Measurements from ENCODE around the gene EYS.

Gene EYS

DNA sequence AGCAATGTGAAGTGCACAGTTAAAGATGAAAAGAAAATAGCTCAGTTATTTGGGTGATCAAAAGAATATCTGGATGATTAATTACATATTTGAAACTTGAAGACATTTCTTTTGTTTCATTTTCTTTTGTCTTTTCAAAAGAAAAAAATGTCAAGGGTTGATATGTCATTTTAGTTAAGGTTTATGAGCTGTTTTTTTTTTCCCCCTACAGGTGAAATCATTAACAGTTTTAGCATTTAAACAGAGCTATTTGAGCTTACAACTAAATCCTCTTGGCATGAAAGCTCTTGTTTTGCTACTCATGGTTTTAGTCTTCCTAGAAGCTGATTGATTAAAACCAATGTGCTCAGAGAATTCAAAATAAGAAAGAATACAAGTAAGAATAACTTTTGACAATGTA lies 1184.2 kb downstream of the EYS start:
- no peaks in the 10 kb centered on the region for H3K4me1 ChIP-seq (ENCODE audit: control insufficient read depth in 1 of 2, insufficient read depth in 2 of 2, low read length in 2 of 2)
- H3K36me3 ChIP-seq (ENCODE audit: control insufficient read depth in 1 of 2, insufficient read depth in 2 of 2, low read length in 2 of 2): no peaks in the 10 kb centered on the region
- no peak overlapping the region for H3K9ac ChIP-seq (ENCODE audit: low read depth in 1 of 2, low read length in 2 of 2)
- no peak overlapping the region for H3K4me3 ChIP-seq (ENCODE audit: low read depth in 1 of 2, low read length in 2 of 2)
- H3K27me3 ChIP-seq (ENCODE audit: control insufficient read depth in 1 of 2, insufficient read depth in 2 of 2, low read length in 2 of 2): no peaks in the 10 kb centered on the region
- H3K27ac ChIP-seq (ENCODE audit: low read depth, low read length): no peak overlapping the region
- peaks cover 2% of the 10 kb centered on the region in 2 donors for H3K9me3 ChIP-seq (ENCODE audit: control insufficient read depth in 1 of 2, low read length in 2 of 2)

DNA sequence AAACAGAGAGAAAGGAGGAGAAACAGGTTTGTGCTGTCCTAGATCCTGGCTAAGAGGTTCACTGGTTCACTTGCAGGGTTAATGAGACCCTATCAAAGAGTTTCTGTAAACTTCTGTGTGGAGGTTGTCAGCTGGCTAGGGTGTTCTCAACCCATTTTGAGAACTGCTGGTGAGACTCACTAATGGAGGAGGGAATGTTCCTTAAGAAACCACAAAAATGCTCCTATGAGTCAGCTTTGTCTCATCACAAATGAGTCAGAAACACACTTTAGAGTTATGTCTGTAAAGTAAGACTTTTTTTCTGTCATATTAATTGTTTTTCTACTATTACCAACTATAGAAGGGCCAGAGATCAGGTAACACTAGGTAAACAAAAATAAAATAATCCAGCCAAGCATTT lies 1187.0 kb downstream of the EYS start:
- Histone ChIP-seq H3K9ac (ENCODE audit: low read depth in 1 of 2, low read length in 2 of 2) (no peak overlapping the region), H3K9me3 (ENCODE audit: control insufficient read depth in 1 of 2, low read length in 2 of 2) (peaks cover 2 to 4% of the 10 kb centered on the region in 2 donors), H3K36me3 (ENCODE audit: control insufficient read depth in 1 of 2, insufficient read depth in 2 of 2, low read length in 2 of 2) (no peaks in the 10 kb centered on the region), H3K27ac (ENCODE audit: low read depth, low read length) (no peak overlapping the region), H3K4me3 (ENCODE audit: low read depth in 1 of 2, low read length in 2 of 2) (no peak overlapping the region), H3K27me3 (ENCODE audit: control insufficient read depth in 1 of 2, insufficient read depth in 2 of 2, low read length in 2 of 2) (no peaks in the 10 kb centered on the region), H3K4me1 (ENCODE audit: control insufficient read depth in 1 of 2, insufficient read depth in 2 of 2, low read length in 2 of 2) (no peaks in the 10 kb centered on the region)

DNA sequence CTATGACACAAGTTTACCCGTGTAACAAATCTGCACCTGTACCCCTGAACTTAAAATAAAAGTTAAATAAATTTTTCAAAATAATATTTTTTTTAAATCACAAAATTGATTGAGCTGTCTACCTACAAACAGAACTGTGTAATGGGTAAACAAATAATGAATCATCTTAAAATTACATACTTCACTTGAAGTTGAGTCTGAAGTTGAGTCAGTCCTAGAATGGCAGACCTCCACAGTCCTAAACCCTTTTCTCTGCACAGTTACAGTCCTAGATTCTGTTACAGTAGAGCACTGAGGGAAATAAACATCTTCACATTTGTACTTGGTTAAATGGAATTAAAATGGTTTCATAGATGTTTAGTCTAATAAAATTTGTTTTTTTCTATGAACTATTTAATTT lies 1190.6 kb downstream of the EYS start:
- Histone ChIP-seq H3K36me3 (ENCODE audit: control insufficient read depth in 1 of 2, insufficient read depth in 2 of 2, low read length in 2 of 2) (no peaks in the 10 kb centered on the region), H3K27me3 (ENCODE audit: control insufficient read depth in 1 of 2, insufficient read depth in 2 of 2, low read length in 2 of 2) (no peaks in the 10 kb centered on the region), H3K4me1 (ENCODE audit: control insufficient read depth in 1 of 2, insufficient read depth in 2 of 2, low read length in 2 of 2) (no peaks in the 10 kb centered on the region), H3K9ac (ENCODE audit: low read depth in 1 of 2, low read length in 2 of 2) (no peak overlapping the region), H3K9me3 (ENCODE audit: control insufficient read depth in 1 of 2, low read length in 2 of 2) (peaks cover 0 to 4% of the 10 kb centered on the region in 2 donors), H3K4me3 (ENCODE audit: low read depth in 1 of 2, low read length in 2 of 2) (no peak overlapping the region), H3K27ac (ENCODE audit: low read depth, low read length) (no peak overlapping the region)

DNA sequence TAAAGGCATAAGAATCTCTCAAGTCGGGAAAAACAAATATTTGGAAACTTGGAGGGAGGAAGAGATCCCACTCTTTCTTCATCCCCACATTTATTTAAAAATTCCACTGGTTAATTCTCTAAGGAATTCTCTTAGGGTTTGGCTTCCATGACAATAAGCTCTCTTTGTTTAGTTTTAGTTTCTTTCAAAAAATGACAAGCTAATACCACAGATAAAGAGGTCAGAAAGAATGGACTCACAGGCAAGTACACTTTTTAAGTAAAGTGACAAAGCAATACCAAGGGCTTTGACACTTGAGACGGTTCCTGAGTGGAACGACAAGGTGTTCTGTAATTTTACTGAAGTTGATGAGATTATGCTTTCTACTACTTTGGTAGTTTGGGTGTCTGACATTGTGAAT lies 1199.4 kb downstream of the EYS start:
- Histone ChIP-seq H3K27ac (ENCODE audit: low read depth, low read length) (no peak overlapping the region), H3K36me3 (ENCODE audit: control insufficient read depth in 1 of 2, insufficient read depth in 2 of 2, low read length in 2 of 2) (no peaks in the 10 kb centered on the region), H3K9ac (ENCODE audit: low read depth in 1 of 2, low read length in 2 of 2) (no peak overlapping the region), H3K9me3 (ENCODE audit: control insufficient read depth in 1 of 2, low read length in 2 of 2) (peaks cover 0 to 6% of the 10 kb centered on the region in 2 donors), H3K27me3 (ENCODE audit: control insufficient read depth in 1 of 2, insufficient read depth in 2 of 2, low read length in 2 of 2) (no peaks in the 10 kb centered on the region), H3K4me1 (ENCODE audit: control insufficient read depth in 1 of 2, insufficient read depth in 2 of 2, low read length in 2 of 2) (no peaks in the 10 kb centered on the region), H3K4me3 (ENCODE audit: low read depth in 1 of 2, low read length in 2 of 2) (no peak overlapping the region)

DNA sequence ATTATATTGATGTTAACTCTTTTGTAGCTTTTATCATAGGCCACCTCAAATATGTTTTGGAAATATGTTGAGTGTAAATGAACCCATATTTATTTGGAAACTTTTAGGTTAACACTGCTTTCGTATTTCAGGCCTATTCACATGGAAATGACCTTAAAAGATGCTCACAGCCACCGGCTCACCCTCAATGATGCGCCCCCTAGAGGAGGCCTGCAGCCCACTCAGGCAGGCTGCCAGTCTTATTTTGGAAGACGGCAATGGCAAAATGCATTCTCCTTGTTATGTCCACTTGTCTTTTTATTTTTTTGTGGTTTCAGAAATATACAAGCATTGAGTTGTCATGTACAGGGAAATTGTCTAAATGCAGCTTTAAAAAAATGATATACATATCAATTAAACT lies 1201.7 kb downstream of the EYS start:
- Histone ChIP-seq H3K4me3 (ENCODE audit: low read depth in 1 of 2, low read length in 2 of 2) (no peak overlapping the region), H3K27me3 (ENCODE audit: control insufficient read depth in 1 of 2, insufficient read depth in 2 of 2, low read length in 2 of 2) (no peaks in the 10 kb centered on the region), H3K27ac (ENCODE audit: low read depth, low read length) (no peak overlapping the region), H3K9me3 (ENCODE audit: control insufficient read depth in 1 of 2, low read length in 2 of 2) (peaks cover 0 to 6% of the 10 kb centered on the region in 2 donors), H3K36me3 (ENCODE audit: control insufficient read depth in 1 of 2, insufficient read depth in 2 of 2, low read length in 2 of 2) (no peaks in the 10 kb centered on the region), H3K9ac (ENCODE audit: low read depth in 1 of 2, low read length in 2 of 2) (no peak overlapping the region), H3K4me1 (ENCODE audit: control insufficient read depth in 1 of 2, insufficient read depth in 2 of 2, low read length in 2 of 2) (no peaks in the 10 kb centered on the region)

GRCh38 chr6:64504503-64504902 lies 1202.5 kb downstream of the EYS start:
- H3K4me3 ChIP-seq (ENCODE audit: low read depth in 1 of 2, low read length in 2 of 2): no peak overlapping the region
- no peaks in the 10 kb centered on the region for H3K27me3 ChIP-seq (ENCODE audit: control insufficient read depth in 1 of 2, insufficient read depth in 2 of 2, low read length in 2 of 2)
- H3K9me3 ChIP-seq (ENCODE audit: control insufficient read depth in 1 of 2, low read length in 2 of 2): peaks cover 0 to 6% of the 10 kb centered on the region in 2 donors
- no peaks in the 10 kb centered on the region for H3K4me1 ChIP-seq (ENCODE audit: control insufficient read depth in 1 of 2, insufficient read depth in 2 of 2, low read length in 2 of 2)
- H3K27ac ChIP-seq (ENCODE audit: low read depth, low read length): no peak overlapping the region
- H3K9ac ChIP-seq (ENCODE audit: low read depth in 1 of 2, low read length in 2 of 2): no peak overlapping the region
- H3K36me3 ChIP-seq (ENCODE audit: control insufficient read depth in 1 of 2, insufficient read depth in 2 of 2, low read length in 2 of 2): no peaks in the 10 kb centered on the region

DNA sequence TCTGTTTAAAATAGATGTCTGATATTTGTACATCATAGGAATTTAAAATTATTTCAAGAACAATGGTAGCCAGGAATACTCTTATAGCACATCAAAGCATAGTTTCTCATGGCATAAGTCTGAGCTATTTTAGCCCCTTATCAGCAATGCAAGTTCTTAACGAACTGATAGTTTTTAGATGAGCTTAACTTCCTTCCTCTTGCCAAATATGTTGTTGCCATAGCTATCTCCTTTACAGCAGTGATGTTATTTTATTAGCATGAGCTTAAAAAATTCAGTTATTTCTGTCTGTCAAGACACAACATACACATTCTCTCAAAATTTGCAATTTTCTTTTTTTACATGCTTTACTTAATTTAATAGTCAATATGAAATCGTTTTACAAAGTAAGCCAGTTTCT lies 1204.2 kb downstream of the EYS start:
- H3K27ac ChIP-seq (ENCODE audit: low read depth, low read length): no peak overlapping the region
- peaks cover 0 to 6% of the 10 kb centered on the region in 2 donors for H3K9me3 ChIP-seq (ENCODE audit: control insufficient read depth in 1 of 2, low read length in 2 of 2)
- H3K4me1 ChIP-seq (ENCODE audit: control insufficient read depth in 1 of 2, insufficient read depth in 2 of 2, low read length in 2 of 2): no peaks in the 10 kb centered on the region
- H3K27me3 ChIP-seq (ENCODE audit: control insufficient read depth in 1 of 2, insufficient read depth in 2 of 2, low read length in 2 of 2): no peaks in the 10 kb centered on the region
- H3K4me3 ChIP-seq (ENCODE audit: low read depth in 1 of 2, low read length in 2 of 2): no peak overlapping the region
- no peak overlapping the region for H3K9ac ChIP-seq (ENCODE audit: low read depth in 1 of 2, low read length in 2 of 2)
- no peaks in the 10 kb centered on the region for H3K36me3 ChIP-seq (ENCODE audit: control insufficient read depth in 1 of 2, insufficient read depth in 2 of 2, low read length in 2 of 2)

GRCh38 chr6:64497634-64498033 lies 1209.4 kb downstream of the EYS start:
- H3K36me3 ChIP-seq (ENCODE audit: control insufficient read depth in 1 of 2, insufficient read depth in 2 of 2, low read length in 2 of 2): no peaks in the 10 kb centered on the region
- no peak overlapping the region for H3K4me3 ChIP-seq (ENCODE audit: low read depth in 1 of 2, low read length in 2 of 2)
- no peak overlapping the region for H3K9ac ChIP-seq (ENCODE audit: low read depth in 1 of 2, low read length in 2 of 2)
- no peaks in the 10 kb centered on the region for H3K27me3 ChIP-seq (ENCODE audit: control insufficient read depth in 1 of 2, insufficient read depth in 2 of 2, low read length in 2 of 2)
- H3K4me1 ChIP-seq (ENCODE audit: control insufficient read depth in 1 of 2, insufficient read depth in 2 of 2, low read length in 2 of 2): no peaks in the 10 kb centered on the region
- no peak overlapping the region for H3K27ac ChIP-seq (ENCODE audit: low read depth, low read length)
- no peaks in the 10 kb centered on the region for H3K9me3 ChIP-seq (ENCODE audit: control insufficient read depth in 1 of 2, low read length in 2 of 2)

GRCh38 chr6:64489763-64490162 lies 1217.3 kb downstream of the EYS start:
- Histone ChIP-seq H3K4me1 (ENCODE audit: control insufficient read depth in 1 of 2, insufficient read depth in 2 of 2, low read length in 2 of 2) (no peaks in the 10 kb centered on the region), H3K9ac (ENCODE audit: low read depth in 1 of 2, low read length in 2 of 2) (no peak overlapping the region), H3K27ac (ENCODE audit: low read depth, low read length) (no peak overlapping the region), H3K36me3 (ENCODE audit: control insufficient read depth in 1 of 2, insufficient read depth in 2 of 2, low read length in 2 of 2) (no peaks in the 10 kb centered on the region), H3K27me3 (ENCODE audit: control insufficient read depth in 1 of 2, insufficient read depth in 2 of 2, low read length in 2 of 2) (no peaks in the 10 kb centered on the region), H3K4me3 (ENCODE audit: low read depth in 1 of 2, low read length in 2 of 2) (no peak overlapping the region), H3K9me3 (ENCODE audit: control insufficient read depth in 1 of 2, low read length in 2 of 2) (no peaks in the 10 kb centered on the region)

DNA sequence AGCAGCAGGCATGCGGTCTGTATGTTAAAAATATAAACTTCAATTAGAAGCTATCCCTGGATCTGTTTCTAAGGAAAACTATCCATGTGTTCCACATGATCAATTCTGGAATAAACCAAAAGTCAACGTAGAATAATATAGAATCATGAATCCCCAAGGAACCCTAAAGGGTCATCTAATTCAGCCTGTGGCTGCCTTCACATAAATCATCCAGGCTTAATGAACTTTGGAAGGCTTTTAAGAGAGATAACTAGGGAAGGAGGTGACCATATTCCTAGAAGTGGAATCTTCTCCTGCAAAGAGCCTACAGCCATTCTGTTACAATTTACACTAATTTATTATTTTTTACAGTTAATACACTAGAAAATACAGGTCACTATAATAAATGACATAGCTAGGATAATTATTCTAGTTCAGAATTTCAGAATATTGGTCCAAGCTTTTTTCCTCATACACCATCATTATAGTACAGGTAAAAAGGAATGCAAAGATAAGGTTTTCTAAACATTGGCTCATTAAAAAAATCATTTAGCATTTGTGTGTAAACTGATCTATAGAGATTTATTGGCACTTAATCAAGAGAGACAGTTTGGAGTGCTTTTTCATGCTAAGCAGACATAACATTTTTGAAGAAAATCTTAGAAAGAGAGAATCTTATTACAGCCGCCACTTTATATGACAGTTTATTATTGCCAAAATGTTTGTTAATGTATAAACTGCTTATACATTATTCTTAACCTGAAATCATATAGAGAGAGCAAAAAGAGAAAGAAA lies 1220.3 kb downstream of the EYS start:
- H3K27ac ChIP-seq (ENCODE audit: low read depth, low read length): no peak overlapping the region
- H3K4me1 ChIP-seq (ENCODE audit: control insufficient read depth in 1 of 2, insufficient read depth in 2 of 2, low read length in 2 of 2): no peaks in the 10 kb centered on the region
- H3K36me3 ChIP-seq (ENCODE audit: control insufficient read depth in 1 of 2, insufficient read depth in 2 of 2, low read length in 2 of 2): no peaks in the 10 kb centered on the region
- no peak overlapping the region for H3K9ac ChIP-seq (ENCODE audit: low read depth in 1 of 2, low read length in 2 of 2)
- no peaks in the 10 kb centered on the region for H3K9me3 ChIP-seq (ENCODE audit: control insufficient read depth in 1 of 2, low read length in 2 of 2)
- H3K27me3 ChIP-seq (ENCODE audit: control insufficient read depth in 1 of 2, insufficient read depth in 2 of 2, low read length in 2 of 2): no peaks in the 10 kb centered on the region
- no peak overlapping the region for H3K4me3 ChIP-seq (ENCODE audit: low read depth in 1 of 2, low read length in 2 of 2)
